Measurements from ENCODE around the gene SCFD1. TPM values are rescaled to one million over a fixed set of nuclear protein-coding genes. Genes with fewer than 3 reads are reported as not detected.

Gene SCFD1
- total RNA-seq, 2 donors from 2014 or later, result 71.9 to 91.1 TPM

GRCh38 chr14:30610787-30611343 is 11.3 kb upstream of the SCFD1 start:
- TF ChIP-seq POLR2A (IDR thresholded peaks at IDR 0.05), result no peak
- TF ChIP-seq CTCF (IDR thresholded peaks at IDR 0.05), result peak in 5 of 7 experiments; percentile 11 to 30 (median 25)
- ATAC-seq (peak; percentile 66), DNase-seq (peak; percentile 66 to 77 (median 74))
- peaks cover 30% of the 10 kb centered on the region for H3K4me1 ChIP-seq
- no peak overlapping the region for H3K27ac ChIP-seq
- no peaks in the 10 kb centered on the region for H3K27me3 ChIP-seq
- intact Hi-C loops (cut with DNase I), result no loop called here
- H3K9me3 ChIP-seq, result no peaks in the 10 kb centered on the region
- H3K36me3 ChIP-seq (replicated peaks in 1 of 2; ENCODE audit: insufficient read depth in 1 of 2, low read depth in 2 of 2), result no peaks in the 10 kb centered on the region
- 16 to 17% methylated on average over 6 of the region's 6 CpGs for WGBS, 2 donors
- H3K4me3 ChIP-seq, result no peak overlapping the region

- no peak for DNase-seq
- no peak for ATAC-seq
- Histone ChIP-seq H3K4me3 (no peak overlapping the region), H3K27me3 (no peaks in the 10 kb centered on the region), H3K9me3 (no peaks in the 10 kb centered on the region), H3K4me1 (peaks cover 23% of the 10 kb centered on the region), H3K27ac (no peak overlapping the region), H3K36me3 (replicated peaks in 1 of 2; ENCODE audit: insufficient read depth in 1 of 2, low read depth in 2 of 2) (no peaks in the 10 kb centered on the region)
- intact Hi-C loops (cut with DNase I), result no loop called here
- WGBS, 2 donors, result 87 to 100% methylated on average over 2 of the region's 2 CpGs
- TF ChIP-seq POLR2A (IDR thresholded peaks at IDR 0.05), result no peak
- TF ChIP-seq CTCF (IDR thresholded peaks at IDR 0.05), result no peak
Observed at GRCh38 chr14:30614155-30614554, 8.0 kb upstream of the SCFD1 start.

GRCh38 chr14:30620178-30620577 is 1.9 kb upstream of the SCFD1 start:
- ATAC-seq (no peak), DNase-seq (no peak)
- intact Hi-C loops (cut with DNase I), result no loop called here
- Histone ChIP-seq H3K4me3 (no peak overlapping the region), H3K9me3 (no peaks in the 10 kb centered on the region), H3K27me3 (no peaks in the 10 kb centered on the region), H3K4me1 (peaks cover 16% of the 10 kb centered on the region), H3K27ac (no peak overlapping the region), H3K36me3 (replicated peaks in 1 of 2; ENCODE audit: insufficient read depth in 1 of 2, low read depth in 2 of 2) (no peaks in the 10 kb centered on the region)
- 40 to 76% methylated on average over 1 of the region's 1 CpG for WGBS, 2 donors
- no peak for TF ChIP-seq POLR2A (IDR thresholded peaks at IDR 0.05)

GRCh38 chr14:30621354-30621939 is 672 bp upstream of the SCFD1 start:
- Histone ChIP-seq H3K36me3 (replicated peaks in 1 of 2; ENCODE audit: insufficient read depth in 1 of 2, low read depth in 2 of 2) (no peaks in the 10 kb centered on the region), H3K4me3 (peak overlapping the region; percentile 58 to 78), H3K9me3 (no peaks in the 10 kb centered on the region), H3K27ac (peak overlapping the region; percentile 57 to 93 (median 82)), H3K27me3 (no peaks in the 10 kb centered on the region), H3K4me1 (peaks cover 26% of the 10 kb centered on the region)
- 3 to 6% methylated on average over 16 to 17 of the region's 17 CpGs for WGBS, 2 donors
- no peak for TF ChIP-seq POLR2A (IDR thresholded peaks at IDR 0.05)
- TF ChIP-seq CTCF (IDR thresholded peaks at IDR 0.05), result no peak
- intact Hi-C loops (cut with DNase I), result no loop called here
- ATAC-seq, result peak; percentile 43
- peak; percentile 20 to 23 (median 22) for DNase-seq

GRCh38 chr14:30623412-30624131 is 1.5 kb downstream of the SCFD1 start:
- Histone ChIP-seq H3K36me3 (replicated peaks in 1 of 2; ENCODE audit: insufficient read depth in 1 of 2, low read depth in 2 of 2) (no peaks in the 10 kb centered on the region), H3K27ac (peak overlapping the region in 1 of 4 donors; percentile 90), H3K9me3 (no peaks in the 10 kb centered on the region), H3K4me1 (peaks cover 34% of the 10 kb centered on the region), H3K4me3 (peak overlapping the region in 1 of 2 donors; percentile 78), H3K27me3 (no peaks in the 10 kb centered on the region)
- 31% methylated on average over 7 of the region's 7 CpGs for WGBS, 2 donors
- DNase-seq, result no peak
- no peak for ATAC-seq
- no peak for TF ChIP-seq CTCF (IDR thresholded peaks at IDR 0.05)
- TF ChIP-seq POLR2A (IDR thresholded peaks at IDR 0.05), result no peak
- intact Hi-C loops (cut with DNase I), result no loop called here
